Adipocyte (in vitro differentiated cells): ENCODE data around the gene OXSR1.
"Not testable (repeated sequence)": the region's sequence is repeated elsewhere in the genome, so short reads cannot be mapped to it uniquely, and the experiment has no call there.

Experiments
- DNase-seq: peaks from one replicate; pipeline ENCODE4 v3.0.0-alpha.2; 2015; ENCODE audit warnings: low read depth
- H3K27me3 ChIP-seq: replicated peaks from 2 replicates; pipeline ENCODE4 v1.7.0; 2013; ENCODE audit warnings: mild to moderate bottlenecking, low read length, moderate library complexity; ENCODE audit not compliant: control insufficient read depth, insufficient read depth
- H3K36me3 ChIP-seq: 2 replicates; pipeline ENCODE4 v1.7.0; 2013; ENCODE audit warnings: low read length, mild to moderate bottlenecking, moderate library complexity; ENCODE audit not compliant: control insufficient read depth, insufficient read depth, severe bottlenecking
- H3K4me1 ChIP-seq: 2 replicates; pipeline ENCODE4 v1.7.0; 2013; ENCODE audit warnings: mild to moderate bottlenecking, low read length, moderate library complexity; ENCODE audit not compliant: control insufficient read depth, insufficient read depth
- H3K4me3 ChIP-seq: 2 replicates; pipeline ENCODE4 v1.7.0; 2013; ENCODE audit warnings: mild to moderate bottlenecking, low read length, moderate library complexity
- H3K9ac ChIP-seq: 2 replicates; pipeline ENCODE4 v1.7.0; 2013; ENCODE audit warnings: mild to moderate bottlenecking, low read length, moderate library complexity
- H3K9me3 ChIP-seq: 2 replicates; pipeline ENCODE4 v1.7.0; 2013; ENCODE audit warnings: mild to moderate bottlenecking, low read length, moderate library complexity; ENCODE audit not compliant: control insufficient read depth

Gene OXSR1

DNA sequence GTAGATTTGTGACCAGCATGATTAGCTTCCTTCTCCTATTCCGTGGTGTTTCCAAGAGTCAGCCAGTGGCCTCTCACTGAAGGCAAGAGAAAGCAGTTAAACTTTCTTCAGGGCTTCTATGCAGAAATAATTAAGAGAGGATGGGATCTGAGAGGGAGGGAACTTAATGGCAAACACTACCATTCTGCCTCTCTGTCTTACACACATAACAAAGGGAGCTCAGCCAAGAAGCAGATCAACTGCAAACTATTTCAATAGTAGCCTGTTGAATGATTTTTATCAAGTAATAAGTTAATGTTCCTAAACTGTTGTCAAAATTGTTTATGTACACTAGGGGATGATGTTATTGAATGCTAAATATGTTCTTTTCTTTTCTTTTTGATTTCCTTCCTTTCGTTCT is 11.8 kb downstream of the OXSR1 start:
- Histone ChIP-seq H3K27me3 (no peaks in the 10 kb centered on the region), H3K9ac (no peak overlapping the region), H3K9me3 (no peaks in the 10 kb centered on the region), H3K4me3 (no peak overlapping the region), H3K4me1 (peaks cover 31% of the 10 kb centered on the region), H3K36me3 (peaks cover 4% of the 10 kb centered on the region)
- peak; percentile 30 for DNase-seq

DNA sequence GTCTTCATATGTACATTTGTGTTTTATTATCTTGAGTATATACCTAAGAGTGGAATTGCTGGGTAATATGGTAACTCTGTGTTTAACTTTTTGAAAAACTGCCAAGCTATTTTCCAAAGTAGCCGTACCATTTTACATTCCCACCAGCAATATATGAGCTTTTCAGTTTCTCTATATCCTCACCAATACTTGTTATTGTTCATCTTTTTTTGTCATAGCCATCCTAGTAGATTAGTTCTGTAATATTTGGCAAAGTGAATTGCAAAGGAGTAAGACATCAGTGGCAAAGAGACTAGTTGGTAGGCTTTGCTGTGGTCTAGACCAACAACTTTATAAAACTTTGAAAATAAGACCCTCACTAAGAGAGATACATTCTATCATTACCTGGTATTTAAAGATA is 21.4 kb downstream of the OXSR1 start:
- H3K9ac ChIP-seq: no peak overlapping the region
- no peaks in the 10 kb centered on the region for H3K27me3 ChIP-seq
- peaks cover 14% of the 10 kb centered on the region for H3K4me1 ChIP-seq
- no peak overlapping the region for H3K4me3 ChIP-seq
- no peak for DNase-seq
- H3K36me3 ChIP-seq: peaks cover 60% of the 10 kb centered on the region
- H3K9me3 ChIP-seq: no peaks in the 10 kb centered on the region

DNA sequence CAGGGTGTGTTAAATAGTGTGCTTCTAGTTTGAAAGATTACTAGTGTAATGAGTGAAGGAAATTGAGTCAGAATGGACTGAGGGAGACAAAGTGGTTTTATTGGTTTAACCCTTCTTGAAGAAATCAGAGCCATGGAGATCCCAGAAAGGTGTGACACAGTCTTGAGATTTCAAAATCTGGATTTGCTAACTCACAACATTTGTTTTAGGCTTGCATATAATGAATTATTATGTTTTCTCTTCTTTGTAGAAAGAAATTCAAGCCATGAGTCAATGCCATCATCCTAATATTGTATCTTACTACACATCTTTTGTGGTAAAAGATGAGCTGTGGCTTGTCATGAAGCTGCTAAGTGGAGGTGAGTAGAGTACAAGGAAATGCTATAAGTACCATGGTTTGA is 25.1 kb downstream of the OXSR1 start:
- Histone ChIP-seq H3K9me3 (no peaks in the 10 kb centered on the region), H3K36me3 (peaks cover 64% of the 10 kb centered on the region), H3K4me3 (peak overlapping the region; percentile 20), H3K9ac (peak overlapping the region; percentile 37), H3K4me1 (peaks cover 14% of the 10 kb centered on the region), H3K27me3 (no peaks in the 10 kb centered on the region)
- DNase-seq: peak; percentile 13

DNA sequence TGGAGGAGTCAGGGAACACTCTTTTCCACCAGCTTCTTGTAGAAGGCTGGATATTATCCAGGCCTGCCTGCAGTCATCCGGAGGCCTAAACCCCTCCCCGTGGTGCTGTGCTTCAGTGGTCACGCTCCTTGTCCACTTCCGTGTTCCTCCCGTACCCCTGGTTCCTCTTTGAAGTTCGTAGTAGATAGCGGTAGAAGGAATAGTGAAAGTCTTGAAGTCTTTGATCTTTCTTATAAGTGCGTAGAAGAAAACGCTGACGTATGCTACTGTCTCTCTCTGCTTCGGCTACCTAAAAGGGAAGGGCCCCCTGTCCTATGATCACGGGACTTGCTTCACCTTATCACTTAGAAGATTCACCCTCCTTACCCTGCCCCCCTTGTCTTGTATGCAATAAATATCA is 37.6 kb downstream of the OXSR1 start:
- not testable (repeated sequence) for H3K4me3 ChIP-seq, H3K4me1 ChIP-seq, DNase-seq, H3K9ac ChIP-seq, H3K9me3 ChIP-seq, H3K27me3 ChIP-seq
- H3K36me3 ChIP-seq: peaks cover 26% of the 10 kb centered on the region

DNA sequence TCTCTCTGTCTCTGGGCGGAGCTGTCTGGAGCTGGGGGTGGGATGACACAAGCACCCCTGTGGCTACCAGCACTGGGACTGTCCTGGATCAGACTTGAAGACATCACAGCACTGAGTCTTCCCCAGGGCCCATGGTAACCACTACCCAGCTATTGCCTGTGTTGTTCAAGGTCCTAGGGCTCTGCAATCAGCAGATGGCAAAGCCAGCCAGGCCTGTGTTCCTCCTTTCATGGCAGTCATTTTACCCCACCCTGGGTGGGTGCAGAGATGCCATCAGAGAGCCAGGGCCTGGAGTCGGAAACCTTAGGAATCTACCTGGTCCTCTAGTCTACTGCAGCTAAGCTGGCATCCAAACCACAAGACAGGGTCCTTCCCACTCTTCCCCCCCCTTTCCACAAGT is 38.4 kb downstream of the OXSR1 start:
- Histone ChIP-seq H3K4me1 (no peaks in the 10 kb centered on the region), H3K36me3 (peaks cover 23% of the 10 kb centered on the region), H3K27me3 (no peaks in the 10 kb centered on the region), H3K9me3 (no peaks in the 10 kb centered on the region), H3K4me3 (no peak overlapping the region), H3K9ac (no peak overlapping the region)
- no peak for DNase-seq

DNA sequence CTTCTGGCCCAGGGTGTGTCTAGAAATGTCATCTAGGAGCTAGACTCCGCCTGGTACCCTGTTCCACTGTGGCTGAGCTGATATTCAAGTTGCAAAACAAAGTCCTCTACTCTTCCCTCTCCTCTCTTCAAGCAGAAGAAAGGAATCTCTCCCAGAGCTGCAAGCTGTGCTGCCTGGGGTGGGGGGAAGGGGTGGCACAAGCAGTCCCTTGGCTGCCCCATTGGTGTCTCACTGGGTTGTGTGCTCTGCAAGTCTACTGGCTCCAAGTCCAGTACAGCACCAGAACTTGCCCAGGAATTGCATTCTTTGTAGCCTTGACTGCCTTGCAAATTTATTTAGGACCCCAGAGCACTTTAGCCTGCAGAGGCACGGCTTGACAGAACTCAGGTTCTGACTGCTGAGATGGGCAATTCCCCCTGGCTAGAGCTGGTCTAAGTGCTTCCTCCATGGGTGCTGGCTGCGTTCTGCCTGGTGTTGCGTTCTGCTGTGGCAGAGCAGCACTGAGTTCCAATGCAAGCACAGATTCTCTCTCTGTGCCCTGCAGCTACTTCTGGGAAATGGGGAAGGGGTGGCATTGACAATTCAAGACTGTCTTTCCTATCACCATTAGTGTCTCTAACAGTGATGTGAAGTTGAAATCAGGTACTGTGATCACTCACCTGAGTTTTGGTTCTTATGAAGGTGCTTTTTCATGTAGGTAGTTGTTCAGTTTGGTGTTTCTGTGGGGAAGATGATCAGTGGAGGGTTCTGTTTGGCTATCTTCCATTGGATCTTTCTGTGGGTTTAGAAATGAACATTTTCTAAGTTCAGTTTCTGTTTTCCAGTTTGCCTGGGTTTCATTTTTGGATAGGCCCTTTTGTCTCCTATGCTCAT is 39.5 kb downstream of the OXSR1 start:
- Histone ChIP-seq H3K4me3 (no peak overlapping the region), H3K27me3 (no peaks in the 10 kb centered on the region), H3K9ac (no peak overlapping the region), H3K9me3 (no peaks in the 10 kb centered on the region), H3K36me3 (peaks cover 12% of the 10 kb centered on the region), H3K4me1 (no peaks in the 10 kb centered on the region)
- DNase-seq: no peak

DNA sequence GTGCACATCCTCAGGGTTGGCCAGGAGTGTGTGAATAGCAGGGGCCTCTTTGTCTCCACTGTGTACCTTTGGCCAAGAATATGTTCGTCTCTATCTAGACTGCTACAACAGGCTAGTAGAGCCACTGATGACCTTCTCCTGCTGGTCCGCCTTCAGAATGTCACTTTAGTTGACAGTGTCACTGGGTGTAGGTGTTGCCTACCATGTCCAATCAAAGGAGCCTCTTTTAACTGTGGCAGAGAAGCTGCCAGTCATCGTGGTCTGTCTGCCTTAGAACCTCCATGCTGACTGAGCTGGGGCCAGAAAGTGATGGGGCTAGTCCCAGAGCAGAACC is 40.1 kb downstream of the OXSR1 start:
- Histone ChIP-seq H3K4me3 (no peak overlapping the region), H3K9me3 (no peaks in the 10 kb centered on the region), H3K9ac (no peak overlapping the region), H3K4me1 (no peaks in the 10 kb centered on the region), H3K36me3 (peaks cover 11% of the 10 kb centered on the region), H3K27me3 (no peaks in the 10 kb centered on the region)
- no peak for DNase-seq

DNA sequence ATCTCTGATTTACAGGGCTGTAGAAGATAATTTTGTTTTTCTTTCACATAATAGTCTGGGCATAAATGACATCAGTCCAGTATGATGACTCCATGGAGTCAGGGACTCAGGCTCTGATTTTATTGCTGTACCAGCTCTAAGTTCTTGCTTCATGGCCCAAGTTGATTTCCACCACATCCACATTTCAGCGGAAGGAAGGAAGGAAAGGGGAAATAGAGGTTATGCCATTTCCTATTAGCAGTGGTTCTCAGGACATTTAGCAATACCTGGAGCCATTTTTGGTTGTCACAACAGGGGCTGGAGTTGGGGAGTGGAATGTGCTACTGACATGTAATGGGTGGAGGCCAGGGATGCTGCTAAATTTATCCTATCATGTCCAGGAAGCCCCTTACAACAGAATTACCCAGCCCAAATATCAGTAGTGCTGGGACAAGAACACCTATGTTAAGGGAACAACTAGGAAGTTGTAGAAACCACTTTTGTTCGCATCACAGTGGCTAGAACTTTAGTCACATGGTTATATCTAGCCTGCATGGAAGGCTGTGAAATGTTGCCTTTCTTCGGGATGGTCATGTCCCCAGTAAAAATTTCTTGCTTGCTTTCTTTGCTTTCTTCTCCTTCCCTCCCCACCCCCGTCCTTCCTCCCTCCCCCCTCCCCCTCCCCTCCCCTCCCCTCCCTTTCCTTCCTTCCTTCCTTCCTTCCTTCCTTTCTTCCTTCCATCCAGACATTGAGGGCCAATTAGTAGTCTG is 42.1 kb downstream of the OXSR1 start:
- H3K4me1 ChIP-seq: peaks cover 8% of the 10 kb centered on the region
- H3K9ac ChIP-seq: no peak overlapping the region
- DNase-seq: no peak
- H3K36me3 ChIP-seq: peaks cover 11% of the 10 kb centered on the region
- no peaks in the 10 kb centered on the region for H3K9me3 ChIP-seq
- no peak overlapping the region for H3K4me3 ChIP-seq
- H3K27me3 ChIP-seq: no peaks in the 10 kb centered on the region

DNA sequence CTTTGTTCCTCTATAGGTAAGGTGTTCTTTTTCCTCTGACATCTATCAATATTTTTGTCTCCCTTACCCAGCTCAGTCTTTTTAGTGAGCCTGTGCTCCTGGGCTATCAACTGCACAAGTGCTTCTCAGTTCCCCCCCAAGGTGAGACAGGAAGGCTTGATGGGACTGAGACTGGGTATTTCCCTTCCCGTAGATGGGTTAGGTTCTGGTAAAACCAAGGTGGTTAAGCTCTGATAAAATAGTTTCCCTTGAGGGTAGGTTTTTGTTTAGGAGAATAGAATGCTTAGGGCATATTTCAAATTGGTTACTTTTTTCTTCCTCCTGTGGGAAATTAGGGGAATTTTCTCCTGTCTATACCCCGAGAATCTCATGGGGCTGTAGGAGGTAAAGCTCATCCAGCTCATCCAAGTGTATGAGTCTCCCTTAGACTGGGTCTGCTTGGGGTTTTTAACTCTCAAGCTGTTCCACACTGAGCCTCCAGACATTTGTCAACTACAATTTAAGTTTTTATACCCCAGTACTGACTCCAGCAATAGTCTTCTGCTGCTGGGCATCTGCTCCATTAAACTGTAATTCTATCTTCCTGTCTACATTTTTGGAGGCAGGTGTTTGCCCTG is 44.9 kb downstream of the OXSR1 start:
- DNase-seq: no peak
- Histone ChIP-seq H3K27me3 (no peaks in the 10 kb centered on the region), H3K9ac (no peak overlapping the region), H3K9me3 (no peaks in the 10 kb centered on the region), H3K4me1 (peaks cover 13% of the 10 kb centered on the region), H3K36me3 (peaks cover 9% of the 10 kb centered on the region), H3K4me3 (no peak overlapping the region)

DNA sequence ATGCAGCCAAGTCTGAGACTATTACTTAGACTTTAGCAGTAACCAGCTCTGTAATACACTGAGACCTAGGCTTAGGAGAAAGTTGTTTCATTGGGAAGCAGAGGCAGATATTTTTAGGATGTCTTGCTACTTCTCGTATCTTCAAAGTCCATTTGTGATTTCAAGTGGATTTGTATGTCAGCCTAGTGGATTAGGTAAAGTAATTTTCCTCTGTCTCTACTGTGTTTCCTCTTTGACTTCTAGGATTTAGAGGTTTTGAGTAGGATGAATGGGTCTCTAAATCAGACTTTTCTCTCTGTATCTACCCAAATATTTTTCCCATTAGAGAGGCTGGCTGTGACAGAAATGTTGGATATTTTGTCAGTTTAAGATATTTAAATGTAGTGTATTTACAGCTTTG is 46.8 kb downstream of the OXSR1 start:
- DNase-seq: no peak
- Histone ChIP-seq H3K4me3 (no peak overlapping the region), H3K9me3 (no peaks in the 10 kb centered on the region), H3K9ac (no peak overlapping the region), H3K4me1 (peaks cover 13% of the 10 kb centered on the region), H3K27me3 (no peaks in the 10 kb centered on the region), H3K36me3 (peaks cover 20% of the 10 kb centered on the region)

DNA sequence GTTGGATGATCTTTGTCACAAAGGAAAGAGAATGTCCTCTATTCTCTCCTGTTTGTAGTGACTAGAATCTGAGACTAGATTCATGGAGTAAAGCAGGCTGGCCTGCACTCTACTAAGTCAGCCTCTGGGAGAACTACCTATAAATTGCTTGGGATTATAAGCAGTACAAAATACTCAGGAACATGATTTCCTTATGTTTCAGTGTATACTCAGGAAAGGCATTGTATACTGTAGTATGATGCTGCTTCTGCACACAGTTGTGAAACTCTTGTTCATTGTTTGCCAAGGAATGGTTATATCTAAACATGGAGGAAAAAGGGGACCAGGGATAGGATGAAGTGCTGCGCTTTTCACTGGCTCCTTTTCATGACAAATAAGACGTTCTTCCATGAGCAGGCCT is 49.2 kb downstream of the OXSR1 start:
- no peak for DNase-seq
- peaks cover 32% of the 10 kb centered on the region for H3K36me3 ChIP-seq
- peaks cover 13% of the 10 kb centered on the region for H3K4me1 ChIP-seq
- H3K9ac ChIP-seq: no peak overlapping the region
- no peaks in the 10 kb centered on the region for H3K9me3 ChIP-seq
- H3K4me3 ChIP-seq: no peak overlapping the region
- no peaks in the 10 kb centered on the region for H3K27me3 ChIP-seq
